HCT116 (cell line): ENCODE data around the gene DDN. TPM values are rescaled to one million over a fixed set of nuclear protein-coding genes. Genes with fewer than 3 reads are reported as not detected.

Source experiments
- ATAC-seq: fragments of 200-7000 bp; cut with Tn5 transposase; 2 replicates; pipeline ENCODE4 v1.9.1; 2020; ENCODE audit warnings: mild to moderate bottlenecking, moderate library complexity
- BruUV-seq: library from RNA; stranded (reverse); fragments of 400-500 nt; replicated peaks from 2 replicates; lab custom pipeline; 2021; lab: Mats Ljungman, UMichigan
- CTCF ChIA-PET: fragments of 300-600 bp; sonication (Branson Sonifier 250); formaldehyde crosslinking; loops from one replicate; lab custom pipeline; 2021; ENCODE audit warnings: antibody characterized with exemption; lab: Charles Lee
- POLR2A ChIA-PET: fragments of 300-600, 350-600 bp; sonication (Branson Sonifier 250); formaldehyde crosslinking; loops from one replicate; lab custom pipeline; 2021; ENCODE audit warnings: antibody characterized with exemption; lab: Charles Lee
- RAD21 ChIA-PET, 2 experiments: fragments of 300-600 bp; sonication (Branson Sonifier 250); formaldehyde crosslinking; loops; one replicate each; lab custom pipeline; 2023; ENCODE audit warnings: low total read pairs in 2 of 2; ENCODE audit not compliant: uncharacterized antibody in 2 of 2, unreplicated experiment in 2 of 2, low non-redundant PET in 1 of 2; lab: Charles Lee
- DNase-seq: peaks from one replicate; pipeline ENCODE4 v3.0.0-alpha.2; 2010; ENCODE audit warnings: low read depth, low spot score
- H2AFZ ChIP-seq: fragments of 200-600 bp; shearing (Covaris generic), sonication (generic); 2 replicates; pipeline ENCODE4 v1.6.1; 2017; ENCODE audit warnings: low read depth, mixed run types, mixed read lengths, antibody characterized with exemption, low read length; ENCODE audit not compliant: poor library complexity, severe bottlenecking
- H3K27ac ChIP-seq: 2 replicates; pipeline ENCODE4 v1.5.1; 2012; ENCODE audit warnings: low read depth, low read length
- H3K27me3 ChIP-seq: fragments of 200-600 bp; sonication (generic); 2 replicates; pipeline ENCODE4 v1.6.1; 2016; ENCODE audit warnings: mixed run types, low read length, mixed read lengths; ENCODE audit not compliant: insufficient read depth
- H3K36me3 ChIP-seq, 2 experiments: fragments of 200-500 bp in 1 of 2; fragments of 200-600 bp in 1 of 2; sonication (Bioruptor generic) in 1 of 2; sonication (generic) in 1 of 2; 2 replicates each; pipeline versions ENCODE4 v1.5.1 to v1.6.1; 2014 to 2016; ENCODE audit warnings: low read length in 2 of 2, inconsistent platforms in 1 of 2, mixed read lengths in 1 of 2, mixed run types in 1 of 2; ENCODE audit not compliant: insufficient read depth in 2 of 2, control insufficient read depth in 1 of 2
- H3K4me1 ChIP-seq, 2 experiments: fragments of 200-600 bp in 1 of 2; sonication (generic) in 1 of 2; 2 replicates each; pipeline versions ENCODE4 v1.5.1 to v1.6.1; 2012 to 2017; ENCODE audit warnings: low read length in 2 of 2, inconsistent platforms in 1 of 2, mild to moderate bottlenecking in 1 of 2, mixed read lengths in 1 of 2, mixed run types in 1 of 2, moderate library complexity in 1 of 2; ENCODE audit not compliant: insufficient read depth in 2 of 2, control insufficient read depth in 1 of 2
- H3K4me2 ChIP-seq: fragments of 200-600 bp; sonication (generic); 2 replicates; pipeline ENCODE4 v1.6.1; 2017; ENCODE audit warnings: mixed run types, low read length, mixed read lengths
- H3K4me3 ChIP-seq, 2 experiments: fragments of 200-600 bp in 1 of 2; sonication (generic) in 1 of 2; replicated peaks in 1 of 2; 2 replicates each; pipeline ENCODE4 v1.5.1; 2011 to 2016; ENCODE audit warnings: low read length in 2 of 2, control low read depth in 1 of 2, low read depth in 1 of 2, mild to moderate bottlenecking in 1 of 2, mixed read lengths in 1 of 2, mixed run types in 1 of 2
- H3K79me2 ChIP-seq: fragments of 200-600 bp; sonication (generic); 2 replicates; pipeline ENCODE4 v1.6.1; 2017; ENCODE audit warnings: mild to moderate bottlenecking, mixed run types, low read length, moderate library complexity, mixed read lengths; ENCODE audit not compliant: insufficient read depth
- H3K9ac ChIP-seq: fragments of 200-600 bp; sonication (generic); 2 replicates; pipeline ENCODE4 v1.6.1; 2016; ENCODE audit warnings: low read length, mixed read lengths
- H3K9me2 ChIP-seq: fragments of 200-600 bp; sonication (generic), shearing (Covaris generic); 2 replicates; pipeline ENCODE4 v1.6.1; 2017; ENCODE audit warnings: mixed run types, mild to moderate bottlenecking, moderate library complexity; ENCODE audit not compliant: insufficient read depth
- H3K9me3 ChIP-seq, 2 experiments: fragments of 200-500 bp in 1 of 2; fragments of 200-600 bp in 1 of 2; sonication (Bioruptor generic) in 1 of 2; sonication (generic) in 1 of 2; 2 replicates each; pipeline ENCODE4 v1.6.1; 2014 to 2017; ENCODE audit warnings: low read length in 2 of 2, mixed read lengths in 2 of 2, inconsistent platforms in 1 of 2, low read depth in 1 of 2, mild to moderate bottlenecking in 1 of 2, mixed run types in 1 of 2, moderate library complexity in 1 of 2; ENCODE audit not compliant: control insufficient read depth in 1 of 2, insufficient read depth in 1 of 2
- H4K20me1 ChIP-seq: fragments of 200-600 bp; sonication (generic), shearing (Covaris generic); 2 replicates; pipeline ENCODE4 v1.6.1; 2017; ENCODE audit warnings: mixed run types, mild to moderate bottlenecking, moderate library complexity; ENCODE audit not compliant: insufficient read depth
- CBX3 ChIP-seq: IDR thresholded peaks from 2 replicates; pipeline ENCODE4 v1.6.1; 2012; ENCODE audit warnings: low read depth
- EGR1 ChIP-seq: IDR thresholded peaks from 2 replicates; pipeline ENCODE4 v1.6.1; 2012; ENCODE audit warnings: low read depth
- ELF1 ChIP-seq: IDR thresholded peaks from 2 replicates; pipeline ENCODE4 v1.6.1; 2012; ENCODE audit warnings: low read depth, borderline replicate concordance
- EZH2 ChIP-seq: fragments of 200-600 bp; sonication (generic); IDR thresholded peaks from 2 replicates; pipeline ENCODE4 v1.6.1; 2017; ENCODE audit warnings: antibody characterized with exemption, mixed run types
- FOSL1 ChIP-seq: IDR thresholded peaks from 2 replicates; pipeline ENCODE4 v1.6.1; 2012; ENCODE audit warnings: low read depth
- JUND ChIP-seq: IDR thresholded peaks from 2 replicates; pipeline ENCODE4 v1.6.1; 2012
- MAX ChIP-seq: IDR thresholded peaks from 2 replicates; pipeline ENCODE4 v1.6.1; 2012
- POLR2A ChIP-seq: IDR thresholded peaks from 2 replicates; pipeline ENCODE4 v1.7.0; 2011; ENCODE audit warnings: borderline replicate concordance; ENCODE audit not compliant: insufficient read depth, insufficient read length; ENCODE audit errors: extremely low read depth
- POLR2AphosphoS5 ChIP-seq: IDR thresholded peaks from 2 replicates; pipeline ENCODE4 v1.6.1; 2011; ENCODE audit warnings: mild to moderate bottlenecking, low read depth, low read length, moderate library complexity
- TCF7L2 ChIP-seq: IDR thresholded peaks from 2 replicates; pipeline ENCODE4 v1.7.0; 2011; ENCODE audit warnings: borderline replicate concordance, inconsistent platforms; ENCODE audit not compliant: insufficient read depth, insufficient read length; ENCODE audit errors: extremely low read depth
- YY1 ChIP-seq: IDR thresholded peaks from 2 replicates; pipeline ENCODE4 v1.6.1; 2011; ENCODE audit warnings: low read length, low read depth, moderate library complexity, mild to moderate bottlenecking; ENCODE audit not compliant: insufficient replicate concordance; ENCODE audit errors: extremely low read depth
- ZNF274 ChIP-seq: fragments of 200-500 bp; sonication (Bioruptor generic); IDR thresholded peaks from 2 replicates; pipeline ENCODE4 v1.6.1; 2014; ENCODE audit warnings: mild to moderate bottlenecking, low read depth, low read length, inconsistent platforms
- intact Hi-C: fragments of 100-400 bp; cut with micrococcal nuclease; formaldehyde crosslinking; loops from 2 replicates; pipeline ENCODE4 v1.10.0; 2022
- total RNA-seq: library from RNA; stranded (reverse); gene quantifications from one replicate; pipeline ENCODE4 v1.2.1, GENCODE V29; 2021; ENCODE audit not compliant: unreplicated experiment
- TF ChIP-seq, protein P1 (sequence below): IDR thresholded peaks from 2 replicates; pipeline ENCODE4 v1.6.1; 2011; ENCODE audit warnings: mild to moderate bottlenecking, low read length, moderate library complexity; ENCODE audit not compliant: insufficient replicate concordance; ENCODE audit errors: extremely low read depth

Gene DDN
- total RNA-seq, 1 experiment from 2014 or later: 8.1 TPM

GRCh38 chr12:48958049-48958388 is 41.2 kb downstream of the DDN start:
- Histone ChIP-seq H3K79me2 (peaks cover 42% of the 10 kb centered on the region), H3K9me2 (no peaks in the 10 kb centered on the region)
- TF ChIP-seq CBX3: no peak
- TF ChIP-seq JUND: no peak
- TF ChIP-seq FOSL1: no peak
- no peak for TF ChIP-seq MAX
- TF ChIP-seq EGR1: no peak
- no peak for TF ChIP-seq ZNF274
- TF ChIP-seq POLR2AphosphoS5: no peak
- TF ChIP-seq, all 23 proteins: peak for 0
- Histone ChIP-seq H2AFZ (no peak overlapping the region), H3K9ac (peak overlapping the region; percentile 76), H3K27me3 (no peaks in the 10 kb centered on the region), H3K36me3 (peaks cover 7 to 21% of the 10 kb centered on the region in 2 experiments; a peak in 3 of 4 replicates), H3K4me3 (peak overlapping the region; percentile 94 to 95), H3K27ac (no peak overlapping the region), H3K9me3 (no peaks in the 10 kb centered on the region), H3K4me2 (peak overlapping the region; percentile 82), H3K4me1 (peaks cover 3 to 18% of the 10 kb centered on the region in 2 experiments), H4K20me1 (peaks cover 6% of the 10 kb centered on the region; the same call in 1 of the 2 replicates)
- BruUV-seq: no TSS peak
- ChIA-PET POLR2A (no interaction called here), CTCF (interaction anchor here (1.1 to 2.8 kb wide), 3 partner anchors 19 to 105 kb away, joined by 4 to 18 read pairs (median 8); no protein-coding TSS in a partner anchor), RAD21 (no interaction called here)
- no peak for DNase-seq
- intact Hi-C loops: no loop called here
- ATAC-seq: no peak

GRCh38 chr12:48957141-48958048 is 41.8 kb downstream of the DDN start, which contains the start of gene ARF3:
TSS of gene ARF3 (minus strand) at chr12:48957487. CDS start at chr12:48941095, 16,392 bp downstream.
- TF ChIP-seq EGR1 (peak; percentile 71), ELF1 (no peak), YY1 (peak; percentile 64), TCF7L2 (no peak), EZH2 (no peak), POLR2A (peak; percentile 67), POLR2AphosphoS5 (peak; percentile 80)
- TF ChIP-seq, protein P1, sequence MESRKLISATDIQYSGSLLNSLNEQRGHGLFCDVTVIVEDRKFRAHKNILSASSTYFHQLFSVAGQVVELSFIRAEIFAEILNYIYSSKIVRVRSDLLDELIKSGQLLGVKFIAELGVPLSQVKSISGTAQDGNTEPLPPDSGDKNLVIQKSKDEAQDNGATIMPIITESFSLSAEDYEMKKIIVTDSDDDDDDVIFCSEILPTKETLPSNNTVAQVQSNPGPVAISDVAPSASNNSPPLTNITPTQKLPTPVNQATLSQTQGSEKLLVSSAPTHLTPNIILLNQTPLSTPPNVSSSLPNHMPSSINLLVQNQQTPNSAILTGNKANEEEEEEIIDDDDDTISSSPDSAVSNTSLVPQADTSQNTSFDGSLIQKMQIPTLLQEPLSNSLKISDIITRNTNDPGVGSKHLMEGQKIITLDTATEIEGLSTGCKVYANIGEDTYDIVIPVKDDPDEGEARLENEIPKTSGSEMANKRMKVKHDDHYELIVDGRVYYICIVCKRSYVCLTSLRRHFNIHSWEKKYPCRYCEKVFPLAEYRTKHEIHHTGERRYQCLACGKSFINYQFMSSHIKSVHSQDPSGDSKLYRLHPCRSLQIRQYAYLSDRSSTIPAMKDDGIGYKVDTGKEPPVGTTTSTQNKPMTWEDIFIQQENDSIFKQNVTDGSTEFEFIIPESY: peak; percentile 100
- Histone ChIP-seq H3K79me2 (peaks cover 48% of the 10 kb centered on the region), H3K27ac (peak within 1 kb of the TSS; percentile 94), H3K9ac (peak within 1 kb of the TSS; percentile 76), H3K27me3 (no peaks in the 10 kb centered on the region), H3K4me2 (peak within 1 kb of the TSS; percentile 82), H3K9me3 (no peaks in the 10 kb centered on the region), H3K4me1 (peaks cover 3 to 18% of the 10 kb centered on the region in 2 experiments), H4K20me1 (peaks cover 8% of the 10 kb centered on the region; the same call in 1 of the 2 replicates), H2AFZ (peak within 1 kb of the TSS; percentile 38), H3K4me3 (peak within 1 kb of the TSS; percentile 94 to 95), H3K36me3 (peaks cover 12 to 28% of the 10 kb centered on the region in 2 experiments), H3K9me2 (no peaks in the 10 kb centered on the region)
- DNase-seq (peak; percentile 73), ATAC-seq (peak; percentile 88)
- intact Hi-C loops: no loop called here
- ChIA-PET RAD21 (interaction anchor here in 1 of 2 experiments (0.6 to 0.9 kb wide), 2 partner anchors 31 to 61 kb away, joined by 3 to 7 read pairs; no protein-coding TSS in a partner anchor), CTCF (interaction anchor here (0.7 to 2.8 kb wide), 7 partner anchors 19 to 142 kb away, joined by 3 to 18 read pairs (median 4); partner anchors contain the start of gene WNT1), POLR2A (interaction anchor here (0.7 to 1.8 kb wide), 4 partner anchors 9 to 92 kb away, joined by 3 to 11 read pairs (median 5); partner anchors contain the start of gene RND1)
- no TSS peak for BruUV-seq
